ENCODE measurements around the gene FAM131B. TPM values are rescaled to one million over a fixed set of nuclear protein-coding genes. Genes with fewer than 3 reads are reported as not detected.

FAM131B gene
- total RNA-seq, 1 experiment from 2014 or later = 0.19 TPM

DNA sequence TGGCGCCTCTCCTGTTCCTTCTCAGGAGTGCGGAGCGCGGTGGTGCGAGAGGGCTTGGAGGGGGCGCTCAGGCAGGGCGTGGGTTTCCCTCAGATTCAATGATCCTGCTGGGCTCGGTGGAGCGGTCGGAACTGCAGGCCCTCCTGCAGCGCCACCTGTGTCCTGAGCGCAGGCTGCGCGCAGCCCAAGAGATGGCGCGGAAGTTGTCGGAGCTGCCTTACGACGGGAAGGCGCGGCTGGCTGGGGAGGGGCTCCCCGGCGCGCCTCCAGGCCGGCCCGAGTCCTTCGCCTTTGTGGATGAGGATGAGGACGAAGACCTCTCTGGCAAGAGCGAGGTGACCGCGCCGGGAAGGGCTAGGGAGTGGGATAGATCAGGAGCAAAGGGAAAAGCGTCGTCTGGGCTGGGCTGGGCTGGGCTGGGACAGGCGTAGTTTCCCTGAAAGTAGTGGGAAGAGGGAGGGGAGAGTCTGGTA lies 17.0 kb downstream of the FAM131B start:
- H3K4me3 Mint-ChIP-seq (ENCODE audit: unreplicated experiment) = no peak overlapping the region
- no TSS peak for BruUV-seq (replicated peaks)
- TF ChIP-seq CTCF (IDR thresholded peaks at IDR 0.05; ENCODE audit: unreplicated experiment) = no peak
- CTCF ChIA-PET = no interaction called here
- no peaks in the 10 kb centered on the region for H3K9me3 Mint-ChIP-seq (ENCODE audit: unreplicated experiment)
- peaks cover 18% of the 10 kb centered on the region for H3K27me3 Mint-ChIP-seq (ENCODE audit: insufficient read depth, unreplicated experiment)
- no peaks in the 10 kb centered on the region for H3K36me3 Mint-ChIP-seq (ENCODE audit: insufficient read depth, unreplicated experiment)
- H3K27ac Mint-ChIP-seq (ENCODE audit: low read depth, unreplicated experiment) = no peak overlapping the region
- POLR2A ChIA-PET = no interaction called here
- no peaks in the 10 kb centered on the region for H3K4me1 Mint-ChIP-seq (ENCODE audit: insufficient read depth, unreplicated experiment)
- DNase-seq (ENCODE audit: unreplicated experiment) = no peak
- intact Hi-C loops (cut with micrococcal nuclease) = no loop called here

DNA sequence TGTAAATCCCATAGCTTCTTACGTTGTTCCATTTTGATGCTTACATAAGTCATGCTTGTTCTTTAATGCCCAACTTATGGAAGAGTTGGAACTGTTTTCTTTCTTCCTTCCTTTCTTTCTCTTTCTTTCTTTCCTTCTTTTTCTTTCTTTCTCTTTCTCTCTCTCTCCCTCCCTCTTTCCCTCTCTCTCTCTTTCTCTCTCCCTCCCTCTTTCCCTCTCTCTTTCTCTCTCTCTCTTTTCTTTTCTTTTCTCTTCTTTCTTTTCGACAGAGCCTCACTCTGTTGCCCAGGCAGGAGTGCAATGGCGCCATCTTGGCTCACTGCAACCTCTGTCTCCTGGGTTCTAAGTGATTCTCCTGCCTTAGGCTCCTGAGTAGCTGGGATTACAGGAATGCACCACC lies 18.9 kb downstream of the FAM131B start:
- Mint-ChIP-seq H3K36me3 (ENCODE audit: insufficient read depth, unreplicated experiment) (no peaks in the 10 kb centered on the region), H3K27me3 (ENCODE audit: insufficient read depth, unreplicated experiment) (peaks cover 18% of the 10 kb centered on the region), H3K4me1 (ENCODE audit: insufficient read depth, unreplicated experiment) (no peaks in the 10 kb centered on the region), H3K27ac (ENCODE audit: low read depth, unreplicated experiment) (no peak overlapping the region), H3K9me3 (ENCODE audit: unreplicated experiment) (no peaks in the 10 kb centered on the region), H3K4me3 (ENCODE audit: unreplicated experiment) (no peak overlapping the region)
- TF ChIP-seq CTCF (IDR thresholded peaks at IDR 0.05; ENCODE audit: unreplicated experiment) = no peak
- ChIA-PET CTCF (interaction anchor here (0.6 to 0.7 kb wide), 2 partner anchors 35 to 303 kb away, joined by 3 read pairs; no protein-coding TSS in a partner anchor), POLR2A (interaction anchor here (1.0 kb wide), 1 partner anchor 9 kb away, joined by 3 read pairs; no protein-coding TSS in a partner anchor)
- DNase-seq (ENCODE audit: unreplicated experiment) = no peak
- intact Hi-C loops (cut with micrococcal nuclease) = no loop called here
- BruUV-seq (replicated peaks) = no TSS peak

DNA sequence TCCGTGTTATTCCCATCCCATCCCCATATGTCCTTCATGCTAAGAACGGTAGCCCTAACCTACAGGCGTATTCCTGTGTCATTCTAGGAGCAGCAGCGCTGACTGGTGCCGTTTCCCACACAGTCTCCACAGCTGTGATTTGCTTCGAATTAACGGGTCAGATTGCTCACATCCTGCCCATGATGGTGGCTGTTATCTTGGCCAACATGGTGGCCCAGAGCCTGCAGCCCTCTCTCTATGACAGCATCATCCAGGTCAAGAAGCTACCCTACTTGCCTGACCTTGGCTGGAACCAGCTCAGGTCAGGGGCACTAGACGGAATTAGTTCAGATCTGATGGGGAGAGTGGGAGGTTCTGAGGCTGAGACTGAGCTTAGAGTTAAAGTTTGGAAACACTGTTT lies 20.7 kb downstream of the FAM131B start:
- Mint-ChIP-seq H3K27me3 (ENCODE audit: insufficient read depth, unreplicated experiment) (peaks cover 6% of the 10 kb centered on the region), H3K4me1 (ENCODE audit: insufficient read depth, unreplicated experiment) (no peaks in the 10 kb centered on the region), H3K4me3 (ENCODE audit: unreplicated experiment) (no peak overlapping the region), H3K9me3 (ENCODE audit: unreplicated experiment) (no peaks in the 10 kb centered on the region), H3K36me3 (ENCODE audit: insufficient read depth, unreplicated experiment) (no peaks in the 10 kb centered on the region), H3K27ac (ENCODE audit: low read depth, unreplicated experiment) (no peak overlapping the region)
- TF ChIP-seq CTCF (IDR thresholded peaks at IDR 0.05; ENCODE audit: unreplicated experiment) = no peak
- CTCF ChIA-PET = interaction anchor here (1.1 kb wide), 1 partner anchor 75 kb away, joined by 3 read pairs; no protein-coding TSS in a partner anchor
- POLR2A ChIA-PET = no interaction called here
- DNase-seq (ENCODE audit: unreplicated experiment) = no peak
- intact Hi-C loops (cut with micrococcal nuclease) = no loop called here
- no TSS peak for BruUV-seq (replicated peaks)

DNA sequence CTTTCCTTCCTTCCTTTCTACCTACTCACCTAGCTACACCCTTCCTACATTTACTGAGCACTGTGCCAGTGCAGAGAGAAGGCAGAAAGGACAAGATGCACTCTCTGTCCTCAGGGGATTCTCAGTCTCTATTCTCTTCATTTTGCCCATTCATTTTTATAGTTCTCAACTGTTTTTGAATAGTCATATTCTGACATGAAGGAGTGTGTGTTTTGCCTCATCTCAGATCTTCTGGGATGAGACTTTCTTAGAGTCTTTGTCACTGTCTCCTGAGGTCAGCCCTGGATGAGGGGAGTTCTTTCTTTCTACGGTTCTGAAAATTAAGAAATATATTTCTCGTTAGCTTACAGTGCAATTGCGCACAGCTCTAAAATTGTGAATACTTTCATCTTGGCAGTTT lies 25.3 kb downstream of the FAM131B start:
- CTCF ChIA-PET = interaction anchor here (0.5 to 3.3 kb wide), 7 partner anchors 9 to 755 kb away, joined by 3 to 14 read pairs (median 3); no protein-coding TSS in a partner anchor

More for the DNA sequence above, 25.3 kb downstream of the FAM131B start:
- no TSS peak for BruUV-seq (replicated peaks)
- intact Hi-C loops (cut with micrococcal nuclease) = no loop called here
- Mint-ChIP-seq H3K36me3 (ENCODE audit: insufficient read depth, unreplicated experiment) (no peaks in the 10 kb centered on the region), H3K27ac (ENCODE audit: low read depth, unreplicated experiment) (no peak overlapping the region), H3K4me1 (ENCODE audit: insufficient read depth, unreplicated experiment) (no peaks in the 10 kb centered on the region), H3K27me3 (ENCODE audit: insufficient read depth, unreplicated experiment) (no peaks in the 10 kb centered on the region), H3K9me3 (ENCODE audit: unreplicated experiment) (no peaks in the 10 kb centered on the region), H3K4me3 (ENCODE audit: unreplicated experiment) (no peak overlapping the region)
- no peak for DNase-seq (ENCODE audit: unreplicated experiment)
- no peak for TF ChIP-seq CTCF (IDR thresholded peaks at IDR 0.05; ENCODE audit: unreplicated experiment)
- POLR2A ChIA-PET = no interaction called here

Measured in MCF 10A (cell line).